Heart left ventricle (tissue), 16 donors: ENCODE results near the gene SULT2B1. TPM values are rescaled to one million over a fixed set of nuclear protein-coding genes. Genes with fewer than 3 reads are reported as not detected.

Experiments
- ATAC-seq, 4 donors: fragments of 200-7000 bp; cut with Tn5 transposase; one replicate each; pipeline ENCODE4 v1.9.1; 2020 to 2022; ENCODE audit warnings: moderate library complexity in 4 of 4, mild to moderate bottlenecking in 3 of 4, moderate number of reproducible peaks in 1 of 4
- DNase-seq, 5 donors: peaks; one replicate each; pipeline ENCODE4 v3.0.0-alpha.2; 2020
- H3K27ac ChIP-seq, 12 donors: fragments of 200-600 bp; sonication (generic) in 4 of 12; one replicate each; pipeline versions ENCODE4 v1.5.0 to v1.8.0; 2016 to 2022; ENCODE audit warnings: mild to moderate bottlenecking in 2 of 12
- H3K27me3 ChIP-seq, 9 donors: fragments of 200-600 bp; sonication (generic) in 2 of 9; one replicate each; pipeline versions ENCODE4 v1.5.1 to v1.8.0; 2016 to 2022; ENCODE audit warnings: mild to moderate bottlenecking in 3 of 9
- H3K36me3 ChIP-seq, 9 donors: fragments of 200-600 bp; sonication (generic) in 2 of 9; one replicate each; pipeline versions ENCODE4 v1.5.0 to v1.8.0; 2018 to 2022; ENCODE audit warnings: mild to moderate bottlenecking in 2 of 9
- H3K4me1 ChIP-seq, 12 donors: fragments of 200-600 bp; sonication (generic) in 4 of 12; one replicate each; pipeline versions ENCODE4 v1.5.0 to v1.8.0; 2016 to 2022; ENCODE audit warnings: mild to moderate bottlenecking in 3 of 12
- H3K4me3 ChIP-seq, 12 donors: fragments of 200-600 bp; sonication (generic) in 4 of 12; one replicate each; pipeline versions ENCODE4 v1.5.0 to v1.8.0; 2017 to 2022; ENCODE audit warnings: mild to moderate bottlenecking in 9 of 12, moderate library complexity in 4 of 12
- H3K9me3 ChIP-seq, 12 donors: fragments of 200-600 bp; sonication (generic) in 4 of 12; one replicate each; pipeline versions ENCODE4 v1.5.0 to v1.8.0; 2016 to 2022; ENCODE audit warnings: mild to moderate bottlenecking in 1 of 12
- CTCF ChIP-seq, 12 donors: fragments of 200-600 bp; sonication (generic) in 4 of 12; IDR thresholded peaks; one replicate each; pipeline versions ENCODE4 v1.5.0 to v1.8.0; 2018 to 2022; ENCODE audit warnings: antibody characterized with exemption in 12 of 12, mild to moderate bottlenecking in 5 of 12
- POLR2A ChIP-seq, 2 donors: fragments of 450-650 bp; IDR thresholded peaks; one replicate each; pipeline ENCODE4 v1.6.1; 2017; ENCODE audit warnings: antibody characterized with exemption in 2 of 2, mild to moderate bottlenecking in 2 of 2, moderate library complexity in 2 of 2
- WGBS, 4 donors: extraction: QIAGEN DNeasy Blood & Tissue Kit in 2 of 4; methylation state at CpG; one replicate each; pipeline versions ENCODE4 v1.1.5 to v1.1.7; 2013 to 2018; 5-methylcytosine and 5-hydroxymethylcytosine counted together
- intact Hi-C, 10 donors: fragments of 100-400 bp; cut with DNase I; formaldehyde crosslinking; loops; one replicate each; pipeline versions ENCODE4 v1.11.1 to v1.14.2; 2022
- polyA plus RNA-seq, 2 donors: library from polyadenylated mRNA; stranded (reverse); fragments of 200-250 nt; gene quantifications; one replicate each; pipeline ENCODE4 v1.2.3, GENCODE V29; 2013
- total RNA-seq, 9 donors: library from RNA; depleted of rRNA in 2 of 9; stranded (reverse); fragments of >200 nt in 2 of 9; fragmentation: NEBNext Ultra II Directional in 3 of 9; extraction: Animal tissue kit (Norgen Biotek cat#: 25700) in 3 of 9; gene quantifications; one replicate each; pipeline versions ENCODE4 v1.1.0 to v1.2.4, GENCODE V29; 2016 to 2023
- donor health status: ischemic (EF 13 %, LVEDD 7.1; RV severe dilation, severe dysfunction).
- donor health status: healthy with polysubstance abuse.
- donor health status: DM: no; HTN: yes; CAD: no.
- donor health status: DM: no; HTN: no; CAD: no.
- donor health status: ischemic (EF 25% LVEDD 6.9; RV normal size, moderate dysfunction).
- donor health status: ischemic (EF 25% LVEDD 5.7; RV mildly dilated, moderate dysfunction).
- donor health status: healthy.
- donor health status: DM: yes; HTN: yes; CAD: no.
- donor health status: ischemic (EF 35%, LVEDD 5.7; RV mildly dilated, moderate dysfunction).
- donor health status: nonischemic (EF 11% LVEDD 7.7; RV severe dilation, severe dysfunction).
- donor health status: DM: yes; HTN: yes; CAD: no.
- donor health status: PGD.
- donor health status: ischemic (EF 29% LVEDD 5.4; RV normal size, mild dysfunction).
- donor health status: nonischemic (EF 23%, LVEDD 6.1; RV moderate dilation, normal function).

The SULT2B1 gene
- total and polyA plus RNA-seq, 11 donors: 0.19 to 0.45 TPM; not detected in 9

- intact Hi-C loops: no loop called here
Measured at GRCh38 chr19:48520134-48520533, 31.8 kb upstream of the SULT2B1 start.

GRCh38 chr19:48524221-48524620 lies 27.8 kb upstream of the SULT2B1 start:
- Histone ChIP-seq H3K4me1 (no peaks in the 10 kb centered on the region), H3K9me3 (peaks cover 0 to 48% (median 26%) of the 10 kb centered on the region in 12 donors), H3K36me3 (no peaks in the 10 kb centered on the region), H3K27me3 (no peaks in the 10 kb centered on the region), H3K27ac (no peak overlapping the region), H3K4me3 (no peak overlapping the region)
- TF ChIP-seq CTCF (IDR thresholded peaks at IDR 0.05): no peak
- no peak for TF ChIP-seq POLR2A (IDR thresholded peaks at IDR 0.05)
- ATAC-seq: no peak
- intact Hi-C loops: no loop called here
- whole genome bisulfite sequencing, 4 donors: 76 to 100% (median 82%) methylated on average over 2 of the region's 2 CpGs
- DNase-seq: peak in 1 of 5 donors; percentile 3

More at GRCh38 chr19:48520134-48520533, 31.8 kb upstream of the SULT2B1 start:
- no peak overlapping the region for H3K4me3 ChIP-seq
- ATAC-seq (no peak), DNase-seq (no peak)
- H3K27me3 ChIP-seq: no peaks in the 10 kb centered on the region
- no peak overlapping the region for H3K27ac ChIP-seq
- TF ChIP-seq POLR2A (IDR thresholded peaks at IDR 0.05): no peak
- no peak for TF ChIP-seq CTCF (IDR thresholded peaks at IDR 0.05)
- H3K9me3 ChIP-seq: peaks cover 0 to 13% (median 7%) of the 10 kb centered on the region in 12 donors
- WGBS, 4 donors: 63 to 80% (median 76%) methylated on average over 4 of the region's 4 CpGs
- no peaks in the 10 kb centered on the region for H3K36me3 ChIP-seq
- no peaks in the 10 kb centered on the region for H3K4me1 ChIP-seq

- ATAC-seq: no peak
- intact Hi-C loops: no loop called here
- H3K27ac ChIP-seq: no peak overlapping the region
- peaks cover 0 to 53% (median 27%) of the 10 kb centered on the region in 12 donors for H3K9me3 ChIP-seq
- no peaks in the 10 kb centered on the region for H3K36me3 ChIP-seq
- TF ChIP-seq CTCF (IDR thresholded peaks at IDR 0.05) (no peak), POLR2A (IDR thresholded peaks at IDR 0.05) (no peak)
- H3K27me3 ChIP-seq: no peaks in the 10 kb centered on the region
- 90 to 95% (median 95%) methylated on average over 5 of the region's 5 CpGs for WGBS, 4 donors
- H3K4me1 ChIP-seq: no peaks in the 10 kb centered on the region
- peak in 1 of 5 donors; percentile 10 for DNase-seq
- H3K4me3 ChIP-seq: no peak overlapping the region
Measured at GRCh38 chr19:48524732-48525131, 27.2 kb upstream of the SULT2B1 start.

GRCh38 chr19:48529156-48529555 lies 22.8 kb upstream of the SULT2B1 start:
- no peak overlapping the region for H3K4me3 ChIP-seq
- no peaks in the 10 kb centered on the region for H3K36me3 ChIP-seq
- DNase-seq: peak in 1 of 5 donors; percentile 7
- peaks cover 0 to 51% (median 25%) of the 10 kb centered on the region in 12 donors for H3K9me3 ChIP-seq
- no peak for TF ChIP-seq POLR2A (IDR thresholded peaks at IDR 0.05)
- H3K4me1 ChIP-seq: no peaks in the 10 kb centered on the region
- peaks cover 0 to 4% (median 0%) of the 10 kb centered on the region in 9 donors for H3K27me3 ChIP-seq
- no peak for ATAC-seq
- 93 to 97% (median 95%) methylated on average over 4 of the region's 4 CpGs for WGBS, 4 donors
- no peak overlapping the region for H3K27ac ChIP-seq
- intact Hi-C loops: no loop called here
